ENCODE results near the gene ABI3. TPM values are rescaled to one million over a fixed set of nuclear protein-coding genes. Genes with fewer than 3 reads are reported as not detected.
A peak's percentile ranks its signal among the peaks of the same experiment; 100 is the strongest.
"Not testable (repeated sequence)": the region's sequence is repeated elsewhere in the genome, so short reads cannot be mapped to it uniquely, and the experiment has no call there.

Gene ABI3
- total RNA-seq, 1 experiment from 2014 or later = not detected

GRCh38 chr17:49258394-49258793, 47.9 kb downstream of the ABI3 start:
- no peaks in the 10 kb centered on the region for H3K9me3 ChIP-seq
- no peaks in the 10 kb centered on the region for H3K27me3 ChIP-seq
- no peak for DNase-seq
- no peaks in the 10 kb centered on the region for H3K36me3 ChIP-seq
- H3K4me3 ChIP-seq = no peak overlapping the region

GRCh38 chr17:49259663-49260010, 49.1 kb downstream of the ABI3 start:
- Histone ChIP-seq H3K36me3 (no peaks in the 10 kb centered on the region), H3K9me3 (no peaks in the 10 kb centered on the region), H3K27me3 (no peaks in the 10 kb centered on the region), H3K4me3 (peak overlapping the region; percentile 48)
- DNase-seq = no peak

GRCh38 chr17:49260011-49260816, 49.7 kb downstream of the ABI3 start:
- no peaks in the 10 kb centered on the region for H3K27me3 ChIP-seq
- peak overlapping the region; percentile 48 for H3K4me3 ChIP-seq
- no peaks in the 10 kb centered on the region for H3K36me3 ChIP-seq
- DNase-seq = peak; percentile 77
- H3K9me3 ChIP-seq = no peaks in the 10 kb centered on the region

- no peak for DNase-seq
- Histone ChIP-seq H3K4me3 (peak overlapping the region; percentile 48), H3K27me3 (no peaks in the 10 kb centered on the region), H3K36me3 (no peaks in the 10 kb centered on the region), H3K9me3 (no peaks in the 10 kb centered on the region)
Measured at GRCh38 chr17:49260817-49261291, 50.3 kb downstream of the ABI3 start.

- H3K36me3 ChIP-seq, H3K4me3 ChIP-seq, H3K9me3 ChIP-seq, DNase-seq, H3K27me3 ChIP-seq: not testable (repeated sequence)
Measured at GRCh38 chr17:49261540-49261939, 51.0 kb downstream of the ABI3 start.

GRCh38 chr17:49266233-49266632, 55.7 kb downstream of the ABI3 start:
- Histone ChIP-seq H3K27me3 (no peaks in the 10 kb centered on the region), H3K9me3 (no peaks in the 10 kb centered on the region), H3K36me3 (no peaks in the 10 kb centered on the region), H3K4me3 (no peak overlapping the region)
- DNase-seq = no peak

GRCh38 chr17:49267912-49268311, 57.4 kb downstream of the ABI3 start:
- Histone ChIP-seq H3K36me3 (no peaks in the 10 kb centered on the region), H3K27me3 (no peaks in the 10 kb centered on the region), H3K9me3 (no peaks in the 10 kb centered on the region), H3K4me3 (no peak overlapping the region)
- DNase-seq = no peak

GRCh38 chr17:49269356-49269755, 58.8 kb downstream of the ABI3 start:
- no peaks in the 10 kb centered on the region for H3K9me3 ChIP-seq
- no peak for DNase-seq
- no peak overlapping the region for H3K4me3 ChIP-seq
- no peaks in the 10 kb centered on the region for H3K27me3 ChIP-seq
- H3K36me3 ChIP-seq = no peaks in the 10 kb centered on the region

Other genes starting within 250 kb of the ABI3 start
- not detected in 2 replicates for gene GIP, start 242.1 kb upstream of the ABI3 start, total RNA-seq (2014; rRNA removed; shearing (Covaris generic); ENCODE audit: low replicate concordance)
- gene IGF2BP1, start 213.3 kb upstream of the ABI3 start, total RNA-seq (2014; rRNA removed; shearing (Covaris generic); ENCODE audit: low replicate concordance) = 0.52 and 0.95 TPM in 2 replicates
- gene B4GALNT2, start 77.9 kb upstream of the ABI3 start, total RNA-seq (2014; rRNA removed; shearing (Covaris generic); ENCODE audit: low replicate concordance) = 0.03 TPM in 1 of 2 replicates, not detected in the other
- not detected in 2 replicates for gene GNGT2, start 133 bp upstream of the ABI3 start, total RNA-seq (2014; rRNA removed; shearing (Covaris generic); ENCODE audit: low replicate concordance)
- not detected in 2 replicates for gene PHOSPHO1, start 20.1 kb downstream of the ABI3 start, total RNA-seq (2014; rRNA removed; shearing (Covaris generic); ENCODE audit: low replicate concordance)
- 5.5 and 8.1 TPM in 2 replicates for gene ZNF652, start 151.5 kb downstream of the ABI3 start, total RNA-seq (2014; rRNA removed; shearing (Covaris generic); ENCODE audit: low replicate concordance)
- gene PHB1, start 204.2 kb downstream of the ABI3 start, total RNA-seq (2014; rRNA removed; shearing (Covaris generic); ENCODE audit: low replicate concordance) = 179 and 303 TPM in 2 replicates

Measured in MG63 (cell line).